Fibroblast of lung (primary cell): ENCODE data around the gene ARHGEF10L.

ENCODE experiments used
- CTCF ChIP-seq, 2 donors: IDR thresholded peaks in 1 of 2; conservative IDR thresholded peaks in 1 of 2; 1 replicate in 1 of 2; 2 replicates in 1 of 2; pipeline ENCODE4 v1.5.1; 2011 to 2012; ENCODE audit warnings: low read length in 2 of 2, control low read depth in 1 of 2, inconsistent platforms in 1 of 2, low read depth in 1 of 2, mild to moderate bottlenecking in 1 of 2
- EZH2 ChIP-seq: IDR thresholded peaks from 2 replicates; pipeline ENCODE4 v1.5.1; 2012; ENCODE audit warnings: low read length, control low read depth, mild to moderate bottlenecking; ENCODE audit errors: missing control alignments

- TF ChIP-seq CTCF (conservative IDR thresholded peaks at IDR 0.05 in 1 of 2, IDR thresholded peaks at IDR 0.05 in 1 of 2; ENCODE audit: low read depth in 1 of 2, low read length in 2 of 2), result no peak
- TF ChIP-seq EZH2, result no peak
Observed at GRCh38 chr1:17531343-17531681, 8.2 kb upstream of the ARHGEF10L start.
